Neural progenitor cell (in vitro differentiated cells): ENCODE measurements around the gene GPRIN3. TPM values are rescaled to one million over a fixed set of nuclear protein-coding genes. Genes with fewer than 3 reads are reported as not detected.

Source experiments
- DNase-seq: peaks from one replicate; pipeline ENCODE4 v3.0.0-alpha.2; 2016; ENCODE audit warnings: low spot score
- H2AFZ ChIP-seq: fragments of 200-600 bp; sonication (generic); replicated peaks from 2 replicates; pipeline ENCODE4 v1.6.1; 2016; ENCODE audit warnings: antibody characterized with exemption
- H3F3A ChIP-seq: fragments of 200-600 bp; sonication (generic); 2 replicates; pipeline ENCODE4 v1.6.1; 2016; ENCODE audit warnings: antibody characterized with exemption, low read depth
- H3K27ac ChIP-seq: fragments of 200-600 bp; sonication (generic); 2 replicates; pipeline ENCODE4 v1.5.1; 2016; ENCODE audit warnings: mild to moderate bottlenecking
- H3K27me3 ChIP-seq: fragments of 200-600 bp; sonication (generic); 2 replicates; pipeline ENCODE4 v1.6.1; 2016; ENCODE audit warnings: mild to moderate bottlenecking, moderate library complexity
- H3K36me3 ChIP-seq: fragments of 200-600 bp; sonication (generic); 2 replicates; pipeline ENCODE4 v1.5.1; 2016
- H3K4me1 ChIP-seq: fragments of 200-600 bp; sonication (generic); 2 replicates; pipeline ENCODE4 v1.6.1; 2016; ENCODE audit warnings: mixed run types
- H3K4me2 ChIP-seq: fragments of 200-600 bp; sonication (generic); 2 replicates; pipeline ENCODE4 v1.6.1; 2016
- H3K4me3 ChIP-seq: fragments of 200-600 bp; sonication (generic); 2 replicates; pipeline ENCODE4 v1.5.1; 2016
- H3K79me2 ChIP-seq: fragments of 200-600 bp; sonication (generic); 2 replicates; pipeline ENCODE4 v1.6.1; 2016; ENCODE audit warnings: low read depth
- H3K9ac ChIP-seq: fragments of 200-600 bp; sonication (generic); 2 replicates; pipeline ENCODE4 v1.6.1; 2016
- H3K9me3 ChIP-seq: fragments of 200-600 bp; sonication (generic); 2 replicates; pipeline ENCODE4 v1.5.1; 2016; ENCODE audit warnings: low read depth
- H4K20me1 ChIP-seq: fragments of 200-600 bp; sonication (generic); 2 replicates; pipeline ENCODE4 v1.6.1; 2016; ENCODE audit warnings: low read depth
- H3K27ac Mint-ChIP-seq: 3 replicates; pipeline ENCODE4 v1.8.0; 2021; ENCODE audit warnings: mixed read lengths
- H3K27me3 Mint-ChIP-seq: 2 replicates; pipeline ENCODE4 v1.8.0; 2022; ENCODE audit warnings: low read depth, mild to moderate bottlenecking, inconsistent platforms, moderate library complexity, mixed read lengths; ENCODE audit not compliant: insufficient read depth
- H3K36me3 Mint-ChIP-seq: 3 replicates; pipeline ENCODE4 v1.8.0; 2021; ENCODE audit warnings: mixed read lengths
- H3K4me1 Mint-ChIP-seq: 3 replicates; pipeline ENCODE4 v1.8.0; 2021; ENCODE audit warnings: mixed read lengths
- H3K4me3 Mint-ChIP-seq: 3 replicates; pipeline ENCODE4 v1.8.0; 2021; ENCODE audit warnings: mild to moderate bottlenecking, moderate library complexity, mixed read lengths
- H3K9me3 Mint-ChIP-seq: 3 replicates; pipeline ENCODE4 v1.8.0; 2020; ENCODE audit warnings: mixed read lengths
- CTCF ChIP-seq: fragments of 200-600 bp; sonication (generic); IDR thresholded peaks from 2 replicates; pipeline ENCODE4 v1.5.1; 2017; ENCODE audit warnings: antibody characterized with exemption, mild to moderate bottlenecking
- EZH2 ChIP-seq: fragments of 200-600 bp; sonication (generic); IDR thresholded peaks from 2 replicates; pipeline ENCODE4 v1.6.1; 2017; ENCODE audit warnings: antibody characterized with exemption, mild to moderate bottlenecking, moderate library complexity
- EZH2phosphoT487 ChIP-seq: fragments of 200-600 bp; sonication (generic); IDR thresholded peaks from 2 replicates; pipeline ENCODE4 v1.6.1; 2017; ENCODE audit warnings: antibody characterized with exemption
- total RNA-seq: library from RNA; depleted of rRNA; stranded (reverse); fragments of >200 nt; gene quantifications from 2 replicates; pipeline ENCODE4 v1.2.3, GENCODE V29; 2015; ENCODE audit warnings: low replicate concordance

Gene GPRIN3
- total RNA-seq, 1 donor from 2014 or later = 0.15 TPM

- no peak overlapping the region for H3K4me3 Mint-ChIP-seq
Measured at GRCh38 chr4:89290727-89291516, 16.7 kb downstream of the GPRIN3 start.

GRCh38 chr4:89289312-89289711, 18.3 kb downstream of the GPRIN3 start:
- no peaks in the 10 kb centered on the region for H3K36me3 ChIP-seq
- no peaks in the 10 kb centered on the region for H4K20me1 ChIP-seq
- H3K4me3 ChIP-seq = no peak overlapping the region
- H2AFZ ChIP-seq = no peak overlapping the region
- Mint-ChIP-seq H3K36me3 (no peaks in the 10 kb centered on the region), H3K9me3 (no peaks in the 10 kb centered on the region), H3K4me3 (no peak overlapping the region), H3K27me3 (no peaks in the 10 kb centered on the region), H3K4me1 (no peaks in the 10 kb centered on the region), H3K27ac (no peak overlapping the region)
- H3K27me3 ChIP-seq = no peaks in the 10 kb centered on the region
- no peaks in the 10 kb centered on the region for H3K4me1 ChIP-seq
- no peak overlapping the region for H3K9ac ChIP-seq
- H3K27ac ChIP-seq = no peak overlapping the region
- H3F3A ChIP-seq = no peaks in the 10 kb centered on the region
- no peaks in the 10 kb centered on the region for H3K9me3 ChIP-seq
- DNase-seq = no peak
- no peak overlapping the region for H3K4me2 ChIP-seq
- TF ChIP-seq CTCF = no peak
- TF ChIP-seq EZH2 = no peak
- no peak for TF ChIP-seq EZH2phosphoT487
- H3K79me2 ChIP-seq = no peaks in the 10 kb centered on the region

More at GRCh38 chr4:89290727-89291516, 16.7 kb downstream of the GPRIN3 start:
- TF ChIP-seq EZH2phosphoT487 = no peak
- TF ChIP-seq EZH2 = no peak
- no peak for TF ChIP-seq CTCF
- DNase-seq = no peak
- Histone ChIP-seq H3F3A (no peaks in the 10 kb centered on the region), H3K9ac (no peak overlapping the region), H3K79me2 (no peaks in the 10 kb centered on the region), H3K4me3 (no peak overlapping the region), H3K4me1 (no peaks in the 10 kb centered on the region), H3K36me3 (no peaks in the 10 kb centered on the region), H3K27ac (no peak overlapping the region), H3K27me3 (no peaks in the 10 kb centered on the region), H2AFZ (no peak overlapping the region), H3K4me2 (no peak overlapping the region), H3K9me3 (no peaks in the 10 kb centered on the region), H4K20me1 (no peaks in the 10 kb centered on the region)
- Mint-ChIP-seq H3K36me3 (no peaks in the 10 kb centered on the region), H3K27ac (no peak overlapping the region), H3K9me3 (no peaks in the 10 kb centered on the region), H3K27me3 (no peaks in the 10 kb centered on the region), H3K4me1 (no peaks in the 10 kb centered on the region)

GRCh38 chr4:89288430-89288829, 19.2 kb downstream of the GPRIN3 start:
- TF ChIP-seq CTCF = no peak
- TF ChIP-seq EZH2 = no peak
- no peak for TF ChIP-seq EZH2phosphoT487
- Histone ChIP-seq H4K20me1 (no peaks in the 10 kb centered on the region), H2AFZ (no peak overlapping the region), H3K4me1 (no peaks in the 10 kb centered on the region), H3K4me3 (no peak overlapping the region), H3K27ac (no peak overlapping the region), H3K4me2 (no peak overlapping the region), H3K79me2 (no peaks in the 10 kb centered on the region), H3K27me3 (no peaks in the 10 kb centered on the region), H3K36me3 (no peaks in the 10 kb centered on the region), H3F3A (no peaks in the 10 kb centered on the region), H3K9me3 (no peaks in the 10 kb centered on the region), H3K9ac (no peak overlapping the region)
- Mint-ChIP-seq H3K9me3 (no peaks in the 10 kb centered on the region), H3K27ac (no peak overlapping the region), H3K36me3 (no peaks in the 10 kb centered on the region), H3K4me1 (no peaks in the 10 kb centered on the region), H3K4me3 (no peak overlapping the region), H3K27me3 (no peaks in the 10 kb centered on the region)
- DNase-seq = no peak
